Fibroblast of mammary gland (primary cell): ENCODE measurements around the gene FKBP14.

Experiments used
- DNase-seq: peaks from one replicate; pipeline ENCODE4 v3.0.0-alpha.2; 2010; ENCODE audit warnings: low read depth
- H3K4me3 ChIP-seq: 2 replicates; pipeline ENCODE4 v1.5.1; 2011; ENCODE audit warnings: low read depth, mild to moderate bottlenecking, low read length, moderate library complexity; ENCODE audit not compliant: control insufficient read depth
- TF ChIP-seq, protein P1 (sequence below): conservative IDR thresholded peaks from 2 replicates; pipeline ENCODE4 v1.5.1; 2011; ENCODE audit warnings: low read depth, low read length, inconsistent platforms; ENCODE audit not compliant: control insufficient read depth, insufficient read depth

Gene FKBP14

DNA sequence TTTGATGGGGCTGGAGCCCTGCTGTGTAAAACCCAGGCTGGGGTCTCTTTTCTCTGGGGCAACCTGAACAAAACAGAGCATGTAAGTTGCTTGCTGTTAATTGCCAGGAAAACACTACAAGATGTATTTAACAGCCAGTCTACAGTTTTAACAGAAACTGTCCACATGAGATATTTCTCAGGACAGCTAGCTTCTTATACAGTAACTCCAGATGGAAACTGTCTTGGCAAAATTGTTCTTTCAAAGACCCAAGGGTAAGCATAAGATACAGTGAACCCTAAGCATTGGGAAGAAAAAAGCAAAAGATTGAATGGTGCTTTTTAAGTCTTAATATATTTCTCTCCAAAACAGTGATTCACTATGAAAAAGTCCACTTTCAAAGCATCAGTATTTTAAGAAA lies 8.1 kb downstream of the FKBP14 start:
- TF ChIP-seq, protein P1, sequence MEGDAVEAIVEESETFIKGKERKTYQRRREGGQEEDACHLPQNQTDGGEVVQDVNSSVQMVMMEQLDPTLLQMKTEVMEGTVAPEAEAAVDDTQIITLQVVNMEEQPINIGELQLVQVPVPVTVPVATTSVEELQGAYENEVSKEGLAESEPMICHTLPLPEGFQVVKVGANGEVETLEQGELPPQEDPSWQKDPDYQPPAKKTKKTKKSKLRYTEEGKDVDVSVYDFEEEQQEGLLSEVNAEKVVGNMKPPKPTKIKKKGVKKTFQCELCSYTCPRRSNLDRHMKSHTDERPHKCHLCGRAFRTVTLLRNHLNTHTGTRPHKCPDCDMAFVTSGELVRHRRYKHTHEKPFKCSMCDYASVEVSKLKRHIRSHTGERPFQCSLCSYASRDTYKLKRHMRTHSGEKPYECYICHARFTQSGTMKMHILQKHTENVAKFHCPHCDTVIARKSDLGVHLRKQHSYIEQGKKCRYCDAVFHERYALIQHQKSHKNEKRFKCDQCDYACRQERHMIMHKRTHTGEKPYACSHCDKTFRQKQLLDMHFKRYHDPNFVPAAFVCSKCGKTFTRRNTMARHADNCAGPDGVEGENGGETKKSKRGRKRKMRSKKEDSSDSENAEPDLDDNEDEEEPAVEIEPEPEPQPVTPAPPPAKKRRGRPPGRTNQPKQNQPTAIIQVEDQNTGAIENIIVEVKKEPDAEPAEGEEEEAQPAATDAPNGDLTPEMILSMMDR = no peak
- no peak for DNase-seq
- H3K4me3 ChIP-seq = no peak overlapping the region

DNA sequence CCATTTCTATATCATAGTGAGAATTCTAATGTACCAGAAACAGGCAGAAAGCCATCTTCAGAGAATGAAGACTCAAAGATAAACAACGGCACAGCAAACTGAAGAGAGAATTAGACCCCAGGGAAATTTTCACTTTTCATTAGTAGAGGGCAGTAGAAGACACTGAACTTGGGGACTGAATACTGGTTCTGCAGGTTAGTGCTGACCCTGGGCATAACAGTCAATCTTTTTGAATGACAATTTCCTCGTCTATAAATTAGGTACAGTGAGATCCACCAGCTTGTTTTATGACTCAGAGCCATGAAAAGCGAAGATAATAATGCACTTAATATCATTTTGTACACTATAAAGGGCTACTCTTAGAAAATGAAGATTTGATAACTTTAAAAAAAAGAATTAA lies 13.7 kb downstream of the FKBP14 start:
- TF ChIP-seq, protein P1 = no peak
- no peak overlapping the region for H3K4me3 ChIP-seq
- no peak for DNase-seq

DNA sequence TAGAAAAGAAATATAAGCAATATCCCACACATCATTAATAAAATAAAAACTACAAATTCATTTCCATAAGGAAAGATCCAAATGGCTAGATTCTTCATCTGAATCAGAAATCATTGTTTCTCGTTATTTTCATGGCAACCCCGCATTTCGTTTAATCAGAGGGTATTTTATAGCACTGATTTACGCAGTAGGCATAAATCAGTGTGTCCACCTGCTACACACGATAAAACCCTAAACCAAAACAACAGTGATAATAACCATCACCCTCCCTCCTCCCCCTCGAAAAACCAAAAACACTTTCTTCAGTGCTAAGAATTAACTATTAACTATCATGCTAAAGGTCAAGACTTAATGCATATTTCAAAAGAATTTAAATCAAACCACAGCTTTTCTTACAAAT lies 16.5 kb downstream of the FKBP14 start:
- DNase-seq = no peak
- H3K4me3 ChIP-seq = no peak overlapping the region
- TF ChIP-seq, protein P1 = no peak

DNA sequence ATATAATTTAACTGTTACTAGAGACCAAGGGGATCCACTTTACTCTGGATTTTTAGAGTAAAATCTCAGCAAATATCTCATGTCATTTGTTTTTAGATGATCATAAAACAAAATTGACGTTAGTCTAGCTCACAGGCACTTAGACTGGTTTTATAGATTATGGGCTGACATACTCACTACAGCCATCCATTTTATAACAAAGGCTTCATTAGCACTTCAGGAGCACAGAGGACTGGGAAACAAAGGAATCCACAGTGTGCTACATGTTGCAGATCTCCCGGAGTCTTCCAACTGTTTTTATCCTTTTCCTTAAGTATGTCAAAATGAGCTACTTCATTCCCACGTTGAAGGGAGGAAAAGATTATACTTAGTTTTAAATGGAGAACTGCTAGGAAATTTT lies 21.0 kb downstream of the FKBP14 start:
- DNase-seq = no peak
- H3K4me3 ChIP-seq = no peak overlapping the region
- TF ChIP-seq, protein P1 = no peak

DNA sequence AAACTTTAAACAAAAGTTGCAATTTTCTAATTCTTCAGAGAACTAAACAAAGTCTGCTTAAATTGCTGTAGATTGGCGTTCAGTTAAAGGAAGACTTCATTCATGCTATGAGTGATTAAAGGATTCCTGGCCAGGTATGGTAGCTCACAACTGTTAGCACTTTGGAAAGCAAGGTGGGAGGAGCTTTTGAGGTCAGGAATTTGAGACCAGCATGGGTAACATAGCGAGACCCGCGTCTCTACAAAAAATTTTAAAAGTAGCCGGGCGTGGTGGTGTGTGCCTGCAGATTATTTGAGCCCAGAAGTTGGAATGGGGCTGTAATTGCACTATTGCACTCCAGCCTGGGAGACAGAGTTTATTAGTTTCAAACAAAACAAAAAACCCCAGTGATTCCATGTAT lies 23.4 kb downstream of the FKBP14 start:
- no peak for DNase-seq
- TF ChIP-seq, protein P1 = no peak
- H3K4me3 ChIP-seq = no peak overlapping the region

DNA sequence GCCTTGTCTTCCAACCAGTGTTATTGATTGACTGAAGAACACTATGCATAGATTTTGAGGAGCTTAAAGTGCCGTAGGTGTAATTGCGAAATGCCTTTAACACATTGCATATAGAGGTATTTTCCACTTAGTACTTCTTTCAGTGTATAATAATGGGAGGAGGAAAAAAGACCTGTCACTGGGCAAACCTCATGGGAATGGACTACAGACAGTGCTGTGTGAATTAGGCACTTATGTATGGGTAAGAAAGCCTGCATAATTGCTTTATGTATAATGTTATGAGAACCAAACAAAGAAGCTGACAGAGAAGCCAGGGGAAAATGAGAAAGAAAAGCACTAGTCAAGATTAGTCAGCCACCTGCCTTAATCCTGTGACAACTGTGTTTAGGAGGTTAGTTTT lies 24.5 kb downstream of the FKBP14 start:
- DNase-seq = no peak
- H3K4me3 ChIP-seq = no peak overlapping the region
- TF ChIP-seq, protein P1 = no peak

DNA sequence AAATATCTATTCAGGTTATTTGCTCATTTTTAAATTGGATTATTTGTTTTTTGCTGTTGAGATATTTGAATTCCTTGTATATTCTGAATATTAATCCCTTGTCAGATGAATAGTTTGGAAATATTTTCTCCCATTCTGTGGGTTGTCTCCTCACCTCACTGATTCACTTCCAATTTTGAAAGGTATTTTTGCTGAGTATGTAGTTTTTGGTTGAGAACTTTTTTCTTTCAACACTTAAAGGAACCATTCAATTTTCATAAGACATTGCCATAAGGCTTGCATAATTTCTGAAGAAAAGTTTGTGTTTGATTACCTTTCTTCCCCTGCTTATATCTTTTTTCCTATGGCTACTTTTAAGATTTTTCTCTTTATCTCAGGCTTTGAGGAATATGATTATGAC lies 28.0 kb downstream of the FKBP14 start:
- DNase-seq = no peak
- TF ChIP-seq, protein P1 = no peak
- H3K4me3 ChIP-seq = no peak overlapping the region
